GM08714 (cell line): Measurements from ENCODE around the gene PALLD.
"Not testable (repeated sequence)": the region's sequence is repeated elsewhere in the genome, so short reads cannot be mapped to it uniquely, and the experiment has no call there.

ENCODE experiments used
- H3K4me3 ChIP-seq: fragments of 200-500 bp; sonication (Bioruptor generic); 2 replicates; pipeline ENCODE4 v1.5.1; 2014; ENCODE audit warnings: mild to moderate bottlenecking, low read length, inconsistent platforms
- ZNF274 ChIP-seq: IDR thresholded peaks from 2 replicates; pipeline ENCODE4 v1.6.1; 2012; ENCODE audit warnings: mild to moderate bottlenecking, low read depth, low read length

Gene PALLD

GRCh38 chr4:168691631-168692369 is 194.9 kb downstream of the PALLD start:
- no peak overlapping the region for H3K4me3 ChIP-seq
- TF ChIP-seq ZNF274 = no peak

GRCh38 chr4:168693750-168694490 is 197.1 kb downstream of the PALLD start:
- no peak for TF ChIP-seq ZNF274
- H3K4me3 ChIP-seq = no peak overlapping the region

GRCh38 chr4:168694667-168695066 is 197.8 kb downstream of the PALLD start:
- no peak overlapping the region for H3K4me3 ChIP-seq

GRCh38 chr4:168695288-168695687 is 198.4 kb downstream of the PALLD start:
- no peak for TF ChIP-seq ZNF274
- no peak overlapping the region for H3K4me3 ChIP-seq

More at GRCh38 chr4:168694667-168695066, 197.8 kb downstream of the PALLD start:
- TF ChIP-seq ZNF274 = no peak

GRCh38 chr4:168696280-168696679 is 199.4 kb downstream of the PALLD start:
- H3K4me3 ChIP-seq = no peak overlapping the region
- no peak for TF ChIP-seq ZNF274

- TF ChIP-seq ZNF274 = no peak
- H3K4me3 ChIP-seq = no peak overlapping the region
Measured at GRCh38 chr4:168696826-168697225, 200.0 kb downstream of the PALLD start.

- no peak for TF ChIP-seq ZNF274
- no peak overlapping the region for H3K4me3 ChIP-seq
Measured at GRCh38 chr4:168699224-168699878, 202.5 kb downstream of the PALLD start.

- no peak overlapping the region for H3K4me3 ChIP-seq
- no peak for TF ChIP-seq ZNF274
Measured at GRCh38 chr4:168701061-168701460, 204.2 kb downstream of the PALLD start.

GRCh38 chr4:168702581-168703087 is 205.8 kb downstream of the PALLD start:
- H3K4me3 ChIP-seq = not testable (repeated sequence)

GRCh38 chr4:168705121-168705520 is 208.3 kb downstream of the PALLD start:
- no peak overlapping the region for H3K4me3 ChIP-seq
- TF ChIP-seq ZNF274 = no peak

GRCh38 chr4:168707205-168707604 is 210.4 kb downstream of the PALLD start:
- TF ChIP-seq ZNF274 = no peak
- H3K4me3 ChIP-seq = no peak overlapping the region

- H3K4me3 ChIP-seq = no peak overlapping the region
Measured at GRCh38 chr4:168708108-168708507, 211.3 kb downstream of the PALLD start.

GRCh38 chr4:168710353-168710946 is 213.6 kb downstream of the PALLD start:
- TF ChIP-seq ZNF274 = no peak
- no peak overlapping the region for H3K4me3 ChIP-seq

More at GRCh38 chr4:168708108-168708507, 211.3 kb downstream of the PALLD start:
- TF ChIP-seq ZNF274 = no peak

GRCh38 chr4:168711197-168712140 is 214.6 kb downstream of the PALLD start:
- no peak overlapping the region for H3K4me3 ChIP-seq
- no peak for TF ChIP-seq ZNF274
